KMS-11 (cell line): Measurements from ENCODE around the gene SERTAD4.
A peak's percentile ranks its signal among the peaks of the same experiment; 100 is the strongest.
"Not testable (repeated sequence)": the region's sequence is repeated elsewhere in the genome, so short reads cannot be mapped to it uniquely, and the experiment has no call there.

Experiments used
- H2AFZ ChIP-seq: fragments of 200-600 bp; sonication (generic); 2 replicates; pipeline ENCODE4 v1.6.1; 2016; ENCODE audit warnings: antibody characterized with exemption, mixed run types, low read depth
- H3K27ac ChIP-seq: fragments of 200-600 bp; sonication (generic); 2 replicates; pipeline ENCODE4 v1.6.1; 2016; ENCODE audit warnings: mild to moderate bottlenecking, mixed run types
- H3K27me3 ChIP-seq: fragments of 200-600 bp; sonication (generic); 2 replicates; pipeline ENCODE4 v1.6.1; 2017; ENCODE audit warnings: mild to moderate bottlenecking, low read depth, mixed run types, moderate library complexity; ENCODE audit not compliant: insufficient read depth
- H3K36me3 ChIP-seq: fragments of 200-600 bp; sonication (generic); 2 replicates; pipeline ENCODE4 v1.6.1; 2017; ENCODE audit warnings: mild to moderate bottlenecking, mixed run types; ENCODE audit not compliant: insufficient read depth
- H3K4me1 ChIP-seq: fragments of 200-600 bp; sonication (generic); 2 replicates; pipeline ENCODE4 v1.6.1; 2016; ENCODE audit warnings: mild to moderate bottlenecking, low read depth, mixed run types; ENCODE audit not compliant: poor library complexity, severe bottlenecking
- H3K4me2 ChIP-seq: fragments of 200-600 bp; sonication (generic); 2 replicates; pipeline ENCODE4 v1.7.0; 2016; ENCODE audit warnings: mild to moderate bottlenecking, mixed run types
- H3K4me3 ChIP-seq: fragments of 200-600 bp; sonication (generic); IDR thresholded peaks from 2 replicates; pipeline ENCODE4 v1.6.1; 2017; ENCODE audit warnings: low read depth, low read length, mixed read lengths; ENCODE audit not compliant: insufficient read depth
- H3K79me2 ChIP-seq: fragments of 200-600 bp; sonication (generic); 2 replicates; pipeline ENCODE4 v1.6.1; 2016; ENCODE audit warnings: low read depth, mixed run types; ENCODE audit not compliant: insufficient read depth
- H3K9ac ChIP-seq: fragments of 200-600 bp; sonication (generic); 2 replicates; pipeline ENCODE4 v1.6.1; 2016; ENCODE audit warnings: mild to moderate bottlenecking, mixed run types
- H4K20me1 ChIP-seq: fragments of 200-600 bp; sonication (generic); 2 replicates; pipeline ENCODE4 v1.6.1; 2016; ENCODE audit warnings: mild to moderate bottlenecking, mixed run types; ENCODE audit not compliant: insufficient read depth
- TF ChIP-seq, protein P1 (sequence below): fragments of 200-600 bp; sonication (generic); conservative IDR thresholded peaks from 2 replicates; pipeline ENCODE4 v1.6.1; 2017; ENCODE audit warnings: low read depth, mild to moderate bottlenecking, antibody characterized with exemption, low read length, moderate library complexity, mixed read lengths

The SERTAD4 gene

GRCh38 chr1:210232511-210233215 is at the start of gene SERTAD4:
Gene SERTAD4, plus strand, starts transcription at chr1:210232796. Its CDS starts 5,165 bp downstream, at chr1:210237961.
- H3K27ac ChIP-seq: no peak within 1 kb of the TSS
- peak within 1 kb of the TSS; percentile 91 for H2AFZ ChIP-seq
- no peaks in the 10 kb centered on the region for H4K20me1 ChIP-seq
- TF ChIP-seq, protein P1, sequence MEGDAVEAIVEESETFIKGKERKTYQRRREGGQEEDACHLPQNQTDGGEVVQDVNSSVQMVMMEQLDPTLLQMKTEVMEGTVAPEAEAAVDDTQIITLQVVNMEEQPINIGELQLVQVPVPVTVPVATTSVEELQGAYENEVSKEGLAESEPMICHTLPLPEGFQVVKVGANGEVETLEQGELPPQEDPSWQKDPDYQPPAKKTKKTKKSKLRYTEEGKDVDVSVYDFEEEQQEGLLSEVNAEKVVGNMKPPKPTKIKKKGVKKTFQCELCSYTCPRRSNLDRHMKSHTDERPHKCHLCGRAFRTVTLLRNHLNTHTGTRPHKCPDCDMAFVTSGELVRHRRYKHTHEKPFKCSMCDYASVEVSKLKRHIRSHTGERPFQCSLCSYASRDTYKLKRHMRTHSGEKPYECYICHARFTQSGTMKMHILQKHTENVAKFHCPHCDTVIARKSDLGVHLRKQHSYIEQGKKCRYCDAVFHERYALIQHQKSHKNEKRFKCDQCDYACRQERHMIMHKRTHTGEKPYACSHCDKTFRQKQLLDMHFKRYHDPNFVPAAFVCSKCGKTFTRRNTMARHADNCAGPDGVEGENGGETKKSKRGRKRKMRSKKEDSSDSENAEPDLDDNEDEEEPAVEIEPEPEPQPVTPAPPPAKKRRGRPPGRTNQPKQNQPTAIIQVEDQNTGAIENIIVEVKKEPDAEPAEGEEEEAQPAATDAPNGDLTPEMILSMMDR: no peak
- no peaks in the 10 kb centered on the region for H3K79me2 ChIP-seq
- H3K36me3 ChIP-seq: no peaks in the 10 kb centered on the region
- peaks cover 29% of the 10 kb centered on the region; the same call in 1 of the 2 replicates for H3K27me3 ChIP-seq
- peak within 1 kb of the TSS; percentile 88 for H3K4me3 ChIP-seq
- peak within 1 kb of the TSS; percentile 22; the same call in 1 of the 2 replicates for H3K9ac ChIP-seq
- peaks cover 8% of the 10 kb centered on the region for H3K4me1 ChIP-seq
- peak within 1 kb of the TSS; percentile 97 for H3K4me2 ChIP-seq

DNA sequence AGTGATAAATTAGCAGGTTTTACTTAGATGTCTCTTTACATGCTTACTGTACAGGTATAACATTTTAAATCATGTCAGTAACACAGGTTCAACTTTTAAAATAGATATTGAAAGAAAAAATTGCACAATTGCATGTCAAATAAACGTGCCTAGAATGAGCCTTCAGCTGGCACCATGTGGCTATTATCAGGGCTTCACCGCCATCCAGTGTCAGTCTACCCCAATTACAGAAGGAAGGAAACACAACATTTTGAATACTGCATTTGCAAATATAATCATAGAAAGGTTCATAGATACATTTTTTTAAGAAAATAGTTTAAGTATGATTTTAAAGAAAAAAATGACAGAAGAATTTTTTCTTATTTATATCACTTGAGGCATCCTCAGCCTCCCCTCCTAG is 47.5 kb upstream of the SERTAD4 start:
- no peaks in the 10 kb centered on the region for H3K4me1 ChIP-seq
- H2AFZ ChIP-seq: no peak overlapping the region
- no peaks in the 10 kb centered on the region for H3K36me3 ChIP-seq
- TF ChIP-seq, protein P1: no peak
- no peak overlapping the region for H3K4me3 ChIP-seq
- H3K27me3 ChIP-seq: no peaks in the 10 kb centered on the region
- no peak overlapping the region for H3K4me2 ChIP-seq
- H4K20me1 ChIP-seq: no peaks in the 10 kb centered on the region
- H3K79me2 ChIP-seq: no peaks in the 10 kb centered on the region
- H3K27ac ChIP-seq: no peak overlapping the region
- no peak overlapping the region for H3K9ac ChIP-seq

GRCh38 chr1:210187849-210188606 is 44.6 kb upstream of the SERTAD4 start:
- H3K4me1 ChIP-seq, H4K20me1 ChIP-seq, H3K27me3 ChIP-seq, H3K36me3 ChIP-seq, H3K79me2 ChIP-seq, H3K4me3 ChIP-seq, H3K9ac ChIP-seq, H3K4me2 ChIP-seq, H3K27ac ChIP-seq, H2AFZ ChIP-seq: not testable (repeated sequence)

DNA sequence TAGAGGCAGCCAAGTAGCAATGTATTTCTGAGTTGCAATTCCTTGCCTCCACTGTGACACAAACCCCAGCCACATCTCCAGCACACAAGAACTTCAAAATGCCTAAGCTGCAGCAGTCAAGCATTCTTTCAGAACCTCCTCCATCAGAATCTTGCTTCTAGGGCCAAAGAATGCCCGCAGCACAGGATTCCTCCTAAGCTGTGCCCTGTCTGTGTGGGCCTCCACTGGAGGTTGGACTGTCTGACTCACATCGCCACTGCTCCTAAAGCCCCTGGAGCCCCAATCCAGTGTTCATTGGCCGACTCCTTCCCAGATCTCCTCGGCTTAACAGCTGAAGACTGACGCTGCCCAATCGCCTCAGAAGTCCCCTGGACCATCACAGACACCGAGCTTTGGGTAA is 43.2 kb upstream of the SERTAD4 start:
- Histone ChIP-seq H3K36me3 (no peaks in the 10 kb centered on the region), H3K4me2 (no peak overlapping the region), H3K9ac (no peak overlapping the region), H3K27ac (no peak overlapping the region), H3K27me3 (no peaks in the 10 kb centered on the region), H3K79me2 (no peaks in the 10 kb centered on the region), H3K4me3 (no peak overlapping the region), H3K4me1 (no peaks in the 10 kb centered on the region), H4K20me1 (no peaks in the 10 kb centered on the region), H2AFZ (no peak overlapping the region)
- TF ChIP-seq, protein P1: no peak
